GM20000 (cell line): Measurements from ENCODE around the gene PDE6G.

Experiments used
- DNase-seq: peaks from one replicate; pipeline ENCODE4 v3.0.0; 2012; ENCODE audit warnings: low spot score
- CTCF ChIP-seq: IDR thresholded peaks from 2 replicates; pipeline ENCODE4 v1.5.1; 2012; ENCODE audit warnings: mild to moderate bottlenecking, control low read depth; ENCODE audit errors: extremely low read depth, missing control alignments

Gene PDE6G

GRCh38 chr17:81608082-81608481 is 48.3 kb downstream of the PDE6G start:
- no peak for DNase-seq
- TF ChIP-seq CTCF: no peak

GRCh38 chr17:81607431-81607830 is 48.9 kb downstream of the PDE6G start:
- TF ChIP-seq CTCF: no peak
- DNase-seq: no peak

- TF ChIP-seq CTCF: no peak
- no peak for DNase-seq
Measured at GRCh38 chr17:81603846-81604610, 52.3 kb downstream of the PDE6G start.

- TF ChIP-seq CTCF: peak; percentile 69
- DNase-seq: peak; percentile 80
Measured at GRCh38 chr17:81601525-81602120, 54.7 kb downstream of the PDE6G start.
